Activated naive CD8-positive, alpha-beta T cell treated with anti-CD3 and anti-CD28 coated beads, Interleukin-2, amount 10 ng/mL, durations not matched to agents 7 days and 5 days (primary cell): ENCODE results near the gene PTPRG. TPM values are rescaled to one million over a fixed set of nuclear protein-coding genes. Genes with fewer than 3 reads are reported as not detected.

Experiments
- ATAC-seq: fragments of 150-1000 bp; cut with Tn5 transposase; one replicate; pipeline ENCODE4 v1.10.0; 2021; ENCODE audit warnings: low read depth, moderate library complexity
- POLR2A ChIA-PET: fragments of 350-600 bp; sonication (Branson Sonifier 250); formaldehyde crosslinking; loops from one replicate; lab custom pipeline; 2021; ENCODE audit warnings: antibody characterized with exemption; lab: Charles Lee
- DNase-seq: peaks from one replicate; pipeline ENCODE4 v3.0.0; 2021
- H3K27ac Mint-ChIP-seq: one replicate; pipeline ENCODE4 v1.8.0; 2022; ENCODE audit warnings: mild to moderate bottlenecking, mixed read lengths
- H3K27me3 Mint-ChIP-seq: one replicate; pipeline ENCODE4 v1.8.0; 2022; ENCODE audit warnings: mild to moderate bottlenecking, moderate library complexity, mixed read lengths
- H3K36me3 Mint-ChIP-seq: one replicate; pipeline ENCODE4 v1.8.0; 2021; ENCODE audit warnings: mild to moderate bottlenecking, mixed read lengths
- H3K4me1 Mint-ChIP-seq: one replicate; pipeline ENCODE4 v1.8.0; 2021; ENCODE audit warnings: mixed read lengths
- H3K4me3 Mint-ChIP-seq: one replicate; pipeline ENCODE4 v1.8.0; 2022; ENCODE audit warnings: mild to moderate bottlenecking, moderate library complexity, mixed read lengths
- H3K9me3 Mint-ChIP-seq: one replicate; pipeline ENCODE4 v1.8.0; 2021; ENCODE audit warnings: mixed read lengths
- total RNA-seq, 2 experiments: library from RNA; stranded (reverse); gene quantifications; one replicate each; pipeline ENCODE4 v1.2.3, GENCODE V29; 2021

PTPRG gene
- total RNA-seq, 2 experiments from 2014 or later: not detected

DNA sequence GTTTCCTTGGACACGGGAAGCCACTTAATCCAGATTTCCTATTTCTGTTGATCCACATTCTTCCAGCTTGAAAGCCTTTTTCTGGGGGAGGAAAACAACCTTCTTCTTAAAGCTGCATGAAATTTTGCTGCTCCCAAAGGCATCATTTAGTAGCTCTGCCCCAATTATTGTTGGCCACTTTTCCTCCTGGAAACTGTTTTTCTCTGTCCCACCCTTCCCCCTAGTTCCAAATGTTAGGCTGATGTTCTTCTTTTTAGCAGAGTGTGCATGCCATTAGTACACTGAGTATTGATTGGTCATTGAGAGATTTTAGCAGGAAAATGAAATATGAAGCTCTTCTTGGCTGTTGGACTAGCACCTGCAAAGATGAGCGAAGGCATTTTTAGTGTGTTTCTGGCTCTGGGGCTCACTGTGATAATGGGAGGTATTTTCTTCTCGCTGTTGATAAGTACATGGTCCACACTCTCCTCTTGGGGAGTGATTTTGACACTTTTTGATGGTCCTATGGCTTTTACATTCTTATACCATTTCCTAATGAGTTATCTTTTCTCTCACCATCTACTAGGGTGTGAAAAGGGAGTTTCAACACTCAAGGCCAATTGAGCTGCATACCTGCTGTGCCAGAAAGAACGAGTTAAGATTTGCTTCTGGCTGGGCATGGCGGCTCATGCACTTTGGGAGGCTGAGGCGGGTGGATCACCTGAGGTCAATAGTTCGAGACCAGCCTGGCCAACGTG is 200.5 kb downstream of the PTPRG start:
- ATAC-seq (no peak), DNase-seq (no peak)
- Mint-ChIP-seq H3K4me3 (no peak overlapping the region), H3K27me3 (no peaks in the 10 kb centered on the region), H3K36me3 (no peaks in the 10 kb centered on the region), H3K27ac (no peak overlapping the region), H3K9me3 (peaks cover 4% of the 10 kb centered on the region), H3K4me1 (no peaks in the 10 kb centered on the region)
- POLR2A ChIA-PET: no interaction called here

DNA sequence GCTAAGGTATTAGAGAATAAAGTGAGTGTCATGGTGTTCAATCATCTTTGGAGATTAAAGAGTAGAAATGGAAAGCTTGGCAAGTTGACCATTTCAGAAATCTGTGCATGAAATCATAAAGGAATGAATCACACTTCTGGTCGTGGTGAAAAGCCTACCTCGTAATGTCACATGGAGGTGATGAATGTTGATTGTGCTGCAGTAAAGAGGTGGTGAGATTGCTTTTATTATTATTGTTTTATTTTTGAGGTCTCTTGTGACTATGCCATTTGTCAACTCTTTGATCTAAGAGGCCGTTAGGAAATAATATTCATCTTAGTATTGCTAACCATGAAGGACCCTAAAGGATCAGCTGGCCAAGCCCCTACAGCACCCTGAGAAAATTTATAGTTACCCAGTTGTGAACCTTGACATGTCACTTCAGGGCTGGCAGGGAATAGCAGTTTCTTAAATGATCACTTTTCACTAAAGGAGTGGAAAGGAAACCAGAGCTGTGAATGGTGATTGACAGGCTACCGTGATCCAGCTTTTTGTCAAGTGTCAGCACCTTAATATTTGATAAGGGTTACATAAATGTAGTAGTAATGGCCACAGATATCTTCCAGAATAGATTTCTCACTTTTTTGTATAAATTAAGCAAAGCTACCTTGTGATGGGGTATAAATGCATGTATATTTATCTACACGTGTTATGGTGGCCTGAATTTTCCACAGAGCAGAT is 203.9 kb downstream of the PTPRG start:
- Mint-ChIP-seq H3K9me3 (peaks cover 4% of the 10 kb centered on the region), H3K36me3 (no peaks in the 10 kb centered on the region), H3K4me3 (no peak overlapping the region), H3K4me1 (no peaks in the 10 kb centered on the region), H3K27ac (no peak overlapping the region), H3K27me3 (peaks cover 3% of the 10 kb centered on the region)
- POLR2A ChIA-PET: no interaction called here
- no peak for DNase-seq
- no peak for ATAC-seq

DNA sequence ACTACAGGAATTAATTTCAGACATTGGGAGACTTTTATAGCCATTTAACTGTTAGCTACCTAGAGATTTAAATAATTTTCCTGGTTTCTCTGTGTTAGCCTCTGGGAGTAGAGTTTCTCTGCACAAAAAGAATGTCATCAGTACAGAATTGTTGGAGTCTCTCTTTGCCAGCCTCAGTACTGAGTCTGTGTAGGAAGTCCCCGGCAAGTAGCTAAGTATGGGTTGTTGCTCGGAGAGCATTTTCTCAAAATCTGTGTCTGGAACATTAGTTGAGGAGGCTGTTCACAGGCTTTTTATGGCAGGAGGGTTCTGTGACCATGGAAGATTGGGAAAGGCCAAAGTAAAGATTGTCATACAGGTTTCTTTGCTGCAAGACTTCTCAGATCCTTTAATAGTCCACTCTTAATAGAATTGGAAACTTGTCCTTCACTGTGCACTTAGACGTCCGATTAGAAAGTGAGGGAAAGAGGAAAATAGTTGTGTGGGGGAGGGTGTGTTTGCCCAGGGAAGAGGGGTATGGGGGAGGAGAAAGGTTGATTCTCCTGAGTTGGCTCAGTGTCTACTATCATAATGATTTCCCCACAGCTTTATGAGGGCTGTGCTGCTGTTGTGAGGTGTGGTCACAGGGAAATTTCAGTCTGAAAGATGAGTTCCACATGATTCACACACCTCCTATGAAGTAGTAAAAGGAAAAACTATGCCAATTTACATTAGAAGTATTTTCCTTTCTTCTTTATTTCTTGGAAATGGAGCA is 207.1 kb downstream of the PTPRG start:
- no peaks in the 10 kb centered on the region for H3K36me3 Mint-ChIP-seq
- DNase-seq: no peak
- H3K27me3 Mint-ChIP-seq: peaks cover 3% of the 10 kb centered on the region
- H3K4me3 Mint-ChIP-seq: no peak overlapping the region
- no peak for ATAC-seq
- H3K4me1 Mint-ChIP-seq: no peaks in the 10 kb centered on the region
- no peak overlapping the region for H3K27ac Mint-ChIP-seq
- POLR2A ChIA-PET: no interaction called here
- H3K9me3 Mint-ChIP-seq: no peaks in the 10 kb centered on the region

DNA sequence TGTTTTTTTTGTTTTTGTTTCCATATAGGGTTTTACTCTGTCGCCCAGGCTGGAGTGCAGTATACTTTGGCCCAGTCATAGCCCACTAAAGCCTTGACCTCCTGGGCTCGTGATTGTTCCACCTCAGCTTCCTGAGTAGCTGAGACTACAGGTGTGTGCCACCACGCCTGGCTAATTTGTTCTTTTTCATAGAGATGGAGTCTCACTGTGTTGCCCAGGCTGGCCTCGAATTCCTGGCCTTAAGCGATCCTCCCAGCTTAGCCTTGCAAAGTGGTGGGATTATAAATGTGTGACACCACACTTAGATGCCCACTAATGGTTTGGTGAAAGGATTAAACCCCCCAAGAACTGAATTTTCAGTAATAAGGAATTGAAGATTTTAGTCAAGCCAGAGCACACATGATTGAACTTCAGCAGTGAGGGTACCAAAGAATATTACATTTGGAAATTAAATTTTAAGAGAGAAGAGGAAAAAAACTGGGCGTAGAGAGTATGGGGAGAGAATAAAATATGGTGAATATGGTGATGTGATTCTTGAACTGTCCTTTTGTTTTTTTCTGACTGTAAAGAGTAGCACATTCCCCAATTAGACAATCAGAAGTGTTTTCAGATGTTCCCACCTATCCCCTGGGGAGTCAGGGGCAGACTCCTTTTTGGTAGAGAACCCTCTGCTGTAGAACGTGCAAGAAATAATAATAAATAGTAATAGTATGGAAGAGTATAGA is 208.1 kb downstream of the PTPRG start:
- DNase-seq (no peak), ATAC-seq (no peak)
- Mint-ChIP-seq H3K4me1 (no peaks in the 10 kb centered on the region), H3K4me3 (no peak overlapping the region), H3K27ac (no peak overlapping the region), H3K27me3 (peaks cover 3% of the 10 kb centered on the region), H3K9me3 (no peaks in the 10 kb centered on the region), H3K36me3 (no peaks in the 10 kb centered on the region)
- POLR2A ChIA-PET: no interaction called here

DNA sequence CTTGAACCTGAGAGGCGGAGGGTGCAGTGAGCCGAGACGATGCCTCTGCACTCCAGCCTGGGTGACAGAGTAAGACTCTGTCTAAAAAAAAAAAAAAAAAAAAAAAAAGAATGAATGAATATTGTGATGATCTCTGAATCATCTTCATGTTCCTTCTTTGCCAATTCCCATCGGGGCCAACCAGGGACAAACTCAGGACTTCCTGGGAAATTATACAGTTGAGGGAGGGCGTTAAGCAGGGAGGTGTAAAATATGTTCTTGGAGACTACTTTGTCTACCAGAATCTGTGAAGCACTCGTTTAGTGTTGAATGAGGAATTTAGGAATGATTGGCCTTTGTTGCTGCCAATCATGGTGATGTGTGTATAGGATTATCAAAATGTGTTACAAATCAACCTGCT is 210.6 kb downstream of the PTPRG start:
- Mint-ChIP-seq H3K4me1 (no peaks in the 10 kb centered on the region), H3K9me3 (no peaks in the 10 kb centered on the region)
- POLR2A ChIA-PET: no interaction called here

DNA sequence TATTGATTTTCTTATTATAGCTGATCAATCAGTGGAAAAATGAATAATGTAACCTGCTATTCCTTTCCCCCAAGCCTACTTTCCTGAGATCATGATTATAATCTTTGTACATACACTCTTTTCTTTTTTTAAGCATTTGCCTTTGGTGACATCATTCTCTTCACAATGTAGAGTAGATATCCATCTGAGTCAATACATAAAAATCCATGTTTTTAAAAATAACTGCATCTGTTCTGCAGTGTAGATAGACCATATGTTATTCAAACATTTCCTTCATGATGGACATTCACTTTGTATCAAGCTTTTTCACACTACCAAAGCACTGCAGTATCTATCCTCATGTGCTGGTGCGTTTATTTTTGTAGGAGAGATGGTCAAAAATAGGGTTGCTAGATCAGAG is 211.1 kb downstream of the PTPRG start:
- POLR2A ChIA-PET: no interaction called here
- no peaks in the 10 kb centered on the region for H3K9me3 Mint-ChIP-seq
- DNase-seq: no peak
- no peaks in the 10 kb centered on the region for H3K36me3 Mint-ChIP-seq
- no peaks in the 10 kb centered on the region for H3K4me1 Mint-ChIP-seq
- H3K27ac Mint-ChIP-seq: no peak overlapping the region
- H3K27me3 Mint-ChIP-seq: peaks cover 3% of the 10 kb centered on the region
- no peak for ATAC-seq
- H3K4me3 Mint-ChIP-seq: no peak overlapping the region

More for the DNA sequence above, 210.6 kb downstream of the PTPRG start:
- no peak for ATAC-seq
- Mint-ChIP-seq H3K27me3 (peaks cover 3% of the 10 kb centered on the region), H3K36me3 (no peaks in the 10 kb centered on the region), H3K27ac (no peak overlapping the region), H3K4me3 (no peak overlapping the region)
- DNase-seq: no peak

DNA sequence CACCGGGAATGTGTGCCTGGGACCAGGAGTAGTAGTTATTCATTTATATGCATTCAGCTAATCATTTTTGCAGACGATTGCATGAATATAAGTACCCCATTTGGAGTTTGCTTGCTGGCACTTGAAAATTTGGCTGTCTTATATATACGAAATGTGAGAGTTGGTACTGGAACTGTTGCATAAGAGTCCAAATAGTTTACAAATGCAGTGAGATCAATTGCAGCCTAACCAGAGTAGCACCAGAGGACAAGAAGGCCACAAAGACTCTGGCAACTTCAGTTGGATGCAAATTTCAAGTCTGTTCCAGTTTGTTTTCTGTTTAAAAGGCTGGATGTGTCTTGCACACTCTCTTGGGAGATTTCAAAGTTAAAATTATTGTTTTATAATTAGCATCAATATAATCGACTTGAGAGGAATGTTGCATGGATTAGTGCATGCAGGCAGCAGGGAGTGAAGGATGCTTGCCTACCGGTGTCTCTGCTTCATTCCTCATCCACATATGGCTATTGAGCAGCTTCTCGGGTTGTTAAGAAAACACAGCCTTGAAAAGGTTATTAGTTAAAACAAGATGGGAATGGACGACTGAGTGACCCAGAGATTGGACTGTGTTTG is 213.0 kb downstream of the PTPRG start:
- H3K4me3 Mint-ChIP-seq: no peak overlapping the region
- POLR2A ChIA-PET: no interaction called here

DNA sequence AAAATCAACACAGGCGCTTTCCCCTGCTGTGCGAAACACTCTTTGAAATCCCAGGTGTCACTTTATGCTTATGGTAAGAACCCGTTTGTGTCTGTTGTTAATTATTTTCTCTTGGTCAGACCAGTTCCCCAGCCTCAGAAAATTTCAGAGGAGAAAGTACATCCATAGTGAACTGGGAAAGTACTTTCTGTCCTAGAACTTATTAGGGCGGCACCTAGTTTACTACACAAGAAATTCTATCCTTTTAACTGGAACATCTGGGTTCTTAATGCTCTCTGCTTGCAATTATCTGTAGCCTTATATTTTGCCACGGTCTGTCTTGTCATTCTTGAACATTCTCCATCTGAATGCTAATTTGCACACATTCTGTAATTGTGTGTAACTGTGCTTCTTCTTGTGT is 215.0 kb downstream of the PTPRG start:
- no peak overlapping the region for H3K27ac Mint-ChIP-seq
- H3K4me1 Mint-ChIP-seq: no peaks in the 10 kb centered on the region
- no peaks in the 10 kb centered on the region for H3K9me3 Mint-ChIP-seq
- ATAC-seq: no peak
- POLR2A ChIA-PET: no interaction called here
- H3K36me3 Mint-ChIP-seq: no peaks in the 10 kb centered on the region
- H3K4me3 Mint-ChIP-seq: no peak overlapping the region
- H3K27me3 Mint-ChIP-seq: no peaks in the 10 kb centered on the region
- no peak for DNase-seq

More for the DNA sequence above, 213.0 kb downstream of the PTPRG start:
- Mint-ChIP-seq H3K36me3 (no peaks in the 10 kb centered on the region), H3K4me1 (no peaks in the 10 kb centered on the region), H3K27me3 (peaks cover 1% of the 10 kb centered on the region), H3K9me3 (no peaks in the 10 kb centered on the region), H3K27ac (no peak overlapping the region)
- DNase-seq: no peak
- no peak for ATAC-seq

DNA sequence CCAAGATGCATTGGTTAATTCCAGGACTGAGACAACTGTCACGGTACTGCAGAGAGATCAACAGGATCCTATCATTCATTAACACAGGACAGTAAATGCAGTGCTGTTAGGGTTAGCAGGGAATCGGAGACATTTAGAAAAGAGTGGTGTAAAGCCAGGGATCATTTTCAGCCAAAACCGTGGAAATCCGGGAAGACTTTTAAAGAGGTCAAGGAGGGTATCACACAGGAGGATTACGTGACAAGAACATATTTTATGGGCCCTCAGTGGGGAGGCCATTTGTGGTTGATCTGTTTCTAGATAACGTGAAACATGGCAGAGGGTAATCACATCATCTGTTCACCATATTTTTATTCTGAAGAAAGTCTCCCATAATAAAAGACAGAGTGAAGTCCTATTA is 216.1 kb downstream of the PTPRG start:
- H3K4me1 Mint-ChIP-seq: no peaks in the 10 kb centered on the region
- H3K9me3 Mint-ChIP-seq: no peaks in the 10 kb centered on the region
- H3K27me3 Mint-ChIP-seq: no peaks in the 10 kb centered on the region
- no peaks in the 10 kb centered on the region for H3K36me3 Mint-ChIP-seq
- ATAC-seq (no peak), DNase-seq (no peak)
- no peak overlapping the region for H3K27ac Mint-ChIP-seq
- H3K4me3 Mint-ChIP-seq: no peak overlapping the region
- POLR2A ChIA-PET: no interaction called here

DNA sequence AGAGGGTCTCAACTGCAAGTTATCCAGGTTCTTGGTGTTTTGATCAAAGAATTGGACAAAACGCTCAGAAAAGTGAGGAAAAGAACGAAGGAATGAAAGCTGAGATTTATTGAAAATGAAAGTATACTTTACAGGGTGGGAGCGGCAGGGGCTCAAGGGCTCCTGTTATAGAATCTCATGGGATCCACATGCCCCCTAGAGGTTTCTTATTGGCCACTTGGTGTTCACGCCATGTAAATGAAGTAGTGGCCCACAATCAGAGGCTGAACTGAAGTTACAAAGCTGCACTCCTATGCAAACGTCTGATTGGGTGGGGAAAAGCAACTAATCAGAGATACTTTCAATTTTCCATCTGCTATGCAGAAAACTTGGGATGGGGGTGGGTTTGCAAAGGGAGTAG is 216.7 kb downstream of the PTPRG start:
- no peak overlapping the region for H3K27ac Mint-ChIP-seq
- no peaks in the 10 kb centered on the region for H3K4me1 Mint-ChIP-seq
- no peaks in the 10 kb centered on the region for H3K36me3 Mint-ChIP-seq
- H3K4me3 Mint-ChIP-seq: no peak overlapping the region
- no peak for DNase-seq
- POLR2A ChIA-PET: no interaction called here
- no peaks in the 10 kb centered on the region for H3K27me3 Mint-ChIP-seq
- H3K9me3 Mint-ChIP-seq: no peaks in the 10 kb centered on the region
- no peak for ATAC-seq

DNA sequence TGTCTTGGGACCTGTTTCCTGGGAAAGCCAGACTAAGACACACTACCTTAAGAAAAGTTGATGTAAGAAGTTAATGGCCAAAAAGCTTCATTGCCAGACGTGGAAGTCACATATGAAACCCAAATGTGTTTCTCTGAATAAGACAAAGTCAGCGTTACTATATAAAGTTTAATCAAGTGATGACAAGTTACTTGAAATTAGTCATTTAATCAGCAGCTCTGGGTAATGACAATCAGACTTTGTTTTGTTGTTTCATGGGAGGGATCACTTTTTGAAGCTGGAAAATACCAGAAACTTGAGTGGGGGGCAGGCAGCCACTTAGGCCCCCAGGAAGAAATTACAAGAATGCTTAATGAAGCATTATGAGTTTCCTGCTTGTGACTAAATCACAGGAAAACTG is 218.6 kb downstream of the PTPRG start:
- H3K36me3 Mint-ChIP-seq: no peaks in the 10 kb centered on the region
- H3K27me3 Mint-ChIP-seq: no peaks in the 10 kb centered on the region
- POLR2A ChIA-PET: no interaction called here
- H3K4me3 Mint-ChIP-seq: no peak overlapping the region
- ATAC-seq: no peak
- no peak overlapping the region for H3K27ac Mint-ChIP-seq
- no peak for DNase-seq
- no peaks in the 10 kb centered on the region for H3K9me3 Mint-ChIP-seq
- H3K4me1 Mint-ChIP-seq: no peaks in the 10 kb centered on the region

DNA sequence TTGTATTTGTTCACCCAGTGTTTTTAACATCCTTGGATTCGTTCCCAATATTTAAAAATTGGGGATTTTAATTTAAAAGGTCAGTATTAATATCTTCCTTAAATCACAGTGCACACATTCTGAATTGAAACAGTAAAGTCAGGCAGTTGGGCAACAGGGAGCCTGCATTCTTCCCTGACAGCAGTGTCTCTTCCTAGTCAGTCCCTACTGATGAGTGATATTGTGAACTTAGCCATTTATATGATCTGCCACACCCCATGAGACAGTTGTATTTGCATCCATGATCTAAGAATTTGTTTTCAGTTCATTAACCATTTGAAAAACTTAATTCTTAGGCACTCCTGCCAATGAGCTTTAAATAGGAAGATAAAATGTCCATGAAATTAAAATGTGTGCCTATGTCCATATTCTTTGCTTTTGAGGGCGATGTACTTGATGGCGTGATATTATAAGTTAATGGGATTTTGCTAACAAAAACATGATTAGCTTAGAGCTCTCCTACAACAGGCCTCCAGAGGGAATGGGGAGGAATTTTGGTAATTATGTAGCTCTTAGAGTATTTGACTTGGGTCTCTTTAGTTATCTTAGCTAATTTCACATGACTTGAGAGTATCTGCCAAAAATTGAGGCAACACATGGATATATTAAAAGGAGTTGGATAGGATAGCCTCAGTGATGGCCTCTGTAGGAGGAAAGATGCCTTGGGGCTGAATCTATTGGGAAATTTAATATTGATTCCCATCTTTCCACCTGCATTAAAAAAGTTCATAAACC is 219.3 kb downstream of the PTPRG start:
- H3K36me3 Mint-ChIP-seq: no peaks in the 10 kb centered on the region
- ATAC-seq (no peak), DNase-seq (no peak)
- no peaks in the 10 kb centered on the region for H3K4me1 Mint-ChIP-seq
- POLR2A ChIA-PET: no interaction called here
- no peaks in the 10 kb centered on the region for H3K27me3 Mint-ChIP-seq
- no peak overlapping the region for H3K27ac Mint-ChIP-seq
- H3K4me3 Mint-ChIP-seq: no peak overlapping the region
- no peaks in the 10 kb centered on the region for H3K9me3 Mint-ChIP-seq
